ENCODE results near the gene GDAP1L1. TPM values are rescaled to one million over a fixed set of nuclear protein-coding genes. Genes with fewer than 3 reads are reported as not detected.

The GDAP1L1 gene
- total RNA-seq, 4 donors from 2014 or later: not detected

DNA sequence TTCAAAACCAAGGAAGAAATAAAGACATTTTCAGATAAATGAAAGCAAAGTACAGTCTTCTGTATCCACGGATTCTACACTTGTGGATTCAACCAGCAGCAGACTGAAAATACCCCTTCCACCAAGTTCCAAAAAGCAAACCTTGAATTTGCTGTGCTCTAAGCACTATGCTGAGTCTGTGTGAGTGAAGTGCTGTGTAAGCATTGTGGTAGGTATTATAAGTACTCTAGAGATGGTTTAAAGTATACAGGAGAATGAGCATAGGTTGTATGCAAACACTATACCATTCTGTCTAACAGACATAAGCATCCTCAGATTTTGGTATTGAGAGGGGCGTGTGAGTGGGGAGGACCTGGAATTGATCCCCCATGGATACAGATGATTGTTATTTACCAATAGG is 46.1 kb upstream of the GDAP1L1 start:
- in situ Hi-C loops (cut with MboI; ENCODE audit: low sequenced_read_pairs in 4 of 4): loop anchor here (25.0 kb wide), 7 partner anchors 261 to 1161 kb away; partner anchors contain the start of genes KCNK15 (in 2 of the 4), PKIG (in 1 of the 4), SDC4 (in 1 of the 4) and SRSF6 (in 1 of the 4)
- H3K4me3 ChIP-seq: no peak overlapping the region
- peaks cover 0 to 63% of the 10 kb centered on the region in 2 donors for H3K36me3 ChIP-seq
- ATAC-seq (no peak), DNase-seq (no peak)
- no peaks in the 10 kb centered on the region for H3K27me3 ChIP-seq
- intact Hi-C loops (cut with DNase I; ENCODE audit: low total_unique reads): loop anchor here (10.0 kb wide), 2 partner anchors 384 to 606 kb away; partner anchors contain the start of genes IFT52 and PKIG
- peaks cover 59 to 64% of the 10 kb centered on the region in 2 donors for H3K4me1 ChIP-seq
- peak overlapping the region; percentile 97 to 100 (median 98) for H3K27ac ChIP-seq
- TF ChIP-seq, protein P1, sequence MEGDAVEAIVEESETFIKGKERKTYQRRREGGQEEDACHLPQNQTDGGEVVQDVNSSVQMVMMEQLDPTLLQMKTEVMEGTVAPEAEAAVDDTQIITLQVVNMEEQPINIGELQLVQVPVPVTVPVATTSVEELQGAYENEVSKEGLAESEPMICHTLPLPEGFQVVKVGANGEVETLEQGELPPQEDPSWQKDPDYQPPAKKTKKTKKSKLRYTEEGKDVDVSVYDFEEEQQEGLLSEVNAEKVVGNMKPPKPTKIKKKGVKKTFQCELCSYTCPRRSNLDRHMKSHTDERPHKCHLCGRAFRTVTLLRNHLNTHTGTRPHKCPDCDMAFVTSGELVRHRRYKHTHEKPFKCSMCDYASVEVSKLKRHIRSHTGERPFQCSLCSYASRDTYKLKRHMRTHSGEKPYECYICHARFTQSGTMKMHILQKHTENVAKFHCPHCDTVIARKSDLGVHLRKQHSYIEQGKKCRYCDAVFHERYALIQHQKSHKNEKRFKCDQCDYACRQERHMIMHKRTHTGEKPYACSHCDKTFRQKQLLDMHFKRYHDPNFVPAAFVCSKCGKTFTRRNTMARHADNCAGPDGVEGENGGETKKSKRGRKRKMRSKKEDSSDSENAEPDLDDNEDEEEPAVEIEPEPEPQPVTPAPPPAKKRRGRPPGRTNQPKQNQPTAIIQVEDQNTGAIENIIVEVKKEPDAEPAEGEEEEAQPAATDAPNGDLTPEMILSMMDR (IDR thresholded peaks at IDR 0.05 in 4 of 5, conservative IDR thresholded peaks at IDR 0.05 in 1 of 5): no peak
- TF ChIP-seq POLR2A (IDR thresholded peaks at IDR 0.05): no peak
- H3K9me3 ChIP-seq: no peaks in the 10 kb centered on the region

- intact Hi-C loops (cut with DNase I; ENCODE audit: low total_unique reads) (loop anchor here (10.0 kb wide), 2 partner anchors 382 to 608 kb away; partner anchors contain the start of genes IFT52 and PKIG), in situ Hi-C loops (cut with MboI; ENCODE audit: low sequenced_read_pairs in 4 of 4) (loop anchor here (25.0 kb wide), 7 partner anchors 259 to 1159 kb away; partner anchors contain the start of genes KCNK15 (in 2 of the 4), PKIG (in 1 of the 4), SDC4 (in 1 of the 4) and SRSF6 (in 1 of the 4))
- peak in 1 of 2 donors; percentile 47 for TF ChIP-seq POLR2A (IDR thresholded peaks at IDR 0.05)
- TF ChIP-seq, protein P1 (IDR thresholded peaks at IDR 0.05 in 4 of 5, conservative IDR thresholded peaks at IDR 0.05 in 1 of 5): no peak
- Histone ChIP-seq H3K36me3 (peaks cover 0 to 42% of the 10 kb centered on the region in 2 donors), H3K9me3 (no peaks in the 10 kb centered on the region), H3K27me3 (no peaks in the 10 kb centered on the region), H3K27ac (peak overlapping the region; percentile 97 to 100 (median 98)), H3K4me3 (no peak overlapping the region), H3K4me1 (peaks cover 78 to 83% of the 10 kb centered on the region in 2 donors)
- DNase-seq: peak; percentile 54 to 56
- peak; percentile 76 to 82 for ATAC-seq
These were observed 43.9 kb upstream of the GDAP1L1 start for GRCh38 chr20:44203161-44203560.

DNA sequence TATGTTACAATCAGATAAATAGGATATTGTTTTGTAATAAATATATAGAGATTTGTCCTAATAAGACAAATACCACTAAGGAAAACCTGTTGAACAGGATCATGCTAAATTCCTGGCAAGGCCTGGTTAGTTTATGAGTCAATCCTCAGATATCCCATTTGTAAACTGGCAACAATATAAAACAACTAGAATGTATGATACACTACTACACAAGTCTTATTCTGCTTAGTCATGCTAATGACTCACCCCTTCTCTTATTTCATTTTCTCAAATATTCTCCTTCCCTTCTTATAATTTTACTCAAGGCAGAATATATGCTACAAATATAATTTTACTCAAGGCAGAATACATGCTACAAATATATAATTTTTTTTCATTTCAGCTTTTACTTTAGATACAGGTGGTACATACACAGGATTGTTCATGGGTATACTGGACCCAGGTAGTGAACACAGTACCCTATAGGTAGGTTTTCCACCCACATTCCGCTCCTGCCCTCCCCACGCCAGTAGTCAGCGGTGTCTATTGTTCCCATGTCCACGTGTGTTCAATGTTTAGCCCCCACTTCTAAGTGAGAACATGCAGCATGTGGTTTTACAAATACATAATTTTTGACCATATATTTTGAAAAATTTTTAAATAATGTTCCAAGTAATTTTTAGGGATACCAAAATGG is 42.8 kb upstream of the GDAP1L1 start:
- Histone ChIP-seq H3K27ac (peak overlapping the region; percentile 97 to 100 (median 98)), H3K27me3 (no peaks in the 10 kb centered on the region), H3K4me3 (no peak overlapping the region), H3K36me3 (peaks cover 0 to 31% of the 10 kb centered on the region in 2 donors), H3K4me1 (peaks cover 84 to 90% of the 10 kb centered on the region in 2 donors), H3K9me3 (no peaks in the 10 kb centered on the region)
- in situ Hi-C loops (cut with MboI; ENCODE audit: low sequenced_read_pairs in 4 of 4): loop anchor here (25.0 kb wide), 7 partner anchors 258 to 1158 kb away; partner anchors contain the start of genes KCNK15 (in 2 of the 4), PKIG (in 1 of the 4), SDC4 (in 1 of the 4) and SRSF6 (in 1 of the 4)
- DNase-seq (no peak), ATAC-seq (peak; percentile 72 to 79)
- TF ChIP-seq, protein P1 (IDR thresholded peaks at IDR 0.05 in 4 of 5, conservative IDR thresholded peaks at IDR 0.05 in 1 of 5): no peak
- no peak for TF ChIP-seq POLR2A (IDR thresholded peaks at IDR 0.05)
- intact Hi-C loops (cut with DNase I; ENCODE audit: low total_unique reads): loop anchor here (10.0 kb wide), 2 partner anchors 381 to 609 kb away; partner anchors contain the start of genes IFT52 and PKIG

- DNase-seq: no peak
- Histone ChIP-seq H3K27me3 (no peaks in the 10 kb centered on the region), H3K9me3 (no peaks in the 10 kb centered on the region), H3K4me3 (no peak overlapping the region), H3K27ac (peak overlapping the region; percentile 97 to 100 (median 98)), H3K4me1 (peaks cover 80 to 90% of the 10 kb centered on the region in 2 donors), H3K36me3 (peaks cover 0 to 26% of the 10 kb centered on the region in 2 donors)
- TF ChIP-seq, protein P1 (IDR thresholded peaks at IDR 0.05 in 4 of 5, conservative IDR thresholded peaks at IDR 0.05 in 1 of 5): no peak
- TF ChIP-seq POLR2A (IDR thresholded peaks at IDR 0.05): no peak
- intact Hi-C loops (cut with DNase I; ENCODE audit: low total_unique reads): loop anchor here (5.0 to 10.0 kb wide), 3 partner anchors 380 to 1152 kb away; partner anchors contain the start of genes IFT52 and PKIG
- no peak for ATAC-seq
- in situ Hi-C loops (cut with MboI; ENCODE audit: low sequenced_read_pairs in 4 of 4): loop anchor here (25.0 kb wide), 7 partner anchors 257 to 1157 kb away; partner anchors contain the start of genes KCNK15 (in 2 of the 4), PKIG (in 1 of the 4), SDC4 (in 1 of the 4) and SRSF6 (in 1 of the 4)
These were observed 42.3 kb upstream of the GDAP1L1 start for GRCh38 chr20:44204832-44205215.
